MM.1S (cell line): ENCODE measurements around the gene FMO3.

Experiments used
- DNase-seq: peaks from one replicate; pipeline ENCODE4 v3.0.0-alpha.2; 2015
- H2AFZ ChIP-seq: fragments of 300-600 bp; sonication (generic); 2 replicates; pipeline ENCODE4 v1.6.0; 2016; ENCODE audit warnings: antibody characterized with exemption, low read length
- H3F3A ChIP-seq: fragments of 300-600 bp; sonication (generic); 2 replicates; pipeline ENCODE4 v1.6.1; 2016; ENCODE audit warnings: mild to moderate bottlenecking, antibody characterized with exemption, low read length, moderate library complexity, mixed read lengths; ENCODE audit not compliant: insufficient read depth
- H3K27ac ChIP-seq: fragments of 300-600 bp; sonication (generic); 2 replicates; pipeline ENCODE4 v1.5.1; 2016; ENCODE audit warnings: mild to moderate bottlenecking, low read length
- H3K27me3 ChIP-seq: fragments of 300-600 bp; sonication (generic); replicated peaks from 2 replicates; pipeline ENCODE4 v1.6.0; 2016; ENCODE audit warnings: low read length; ENCODE audit not compliant: insufficient read depth
- H3K36me3 ChIP-seq: fragments of 300-600 bp; sonication (generic); replicated peaks from 2 replicates; pipeline ENCODE4 v1.6.1; 2016; ENCODE audit warnings: mild to moderate bottlenecking, low read length, mixed read lengths; ENCODE audit not compliant: insufficient read depth
- H3K4me1 ChIP-seq: fragments of 300-600 bp; sonication (generic); 2 replicates; pipeline ENCODE4 v1.6.1; 2016; ENCODE audit warnings: low read length, mixed read lengths
- H3K4me2 ChIP-seq: fragments of 300-600 bp; sonication (generic); 2 replicates; pipeline ENCODE4 v1.6.0; 2016; ENCODE audit warnings: low read depth, low read length
- H3K4me3 ChIP-seq: fragments of 300-600 bp; sonication (generic); 2 replicates; pipeline ENCODE4 v1.5.1; 2016; ENCODE audit warnings: low read length, mixed read lengths
- H3K79me2 ChIP-seq: fragments of 300-600 bp; sonication (generic); 2 replicates; pipeline ENCODE4 v1.6.1; 2016; ENCODE audit warnings: mixed run types, low read length, mixed read lengths
- H3K9ac ChIP-seq: fragments of 300-600 bp; sonication (generic); 2 replicates; pipeline ENCODE4 v1.6.1; 2016; ENCODE audit warnings: low read length, mixed read lengths
- H3K9me2 ChIP-seq: fragments of 300-600 bp; sonication (generic); replicated peaks from 2 replicates; pipeline ENCODE4 v1.6.1; 2016; ENCODE audit warnings: mild to moderate bottlenecking, low read length, mixed read lengths; ENCODE audit not compliant: insufficient read depth
- H3K9me3 ChIP-seq: fragments of 300-600 bp; sonication (generic); replicated peaks from 2 replicates; pipeline ENCODE4 v1.6.1; 2016; ENCODE audit warnings: mild to moderate bottlenecking, low read length, mixed read lengths; ENCODE audit not compliant: insufficient read depth
- H4K20me1 ChIP-seq: fragments of 300-600 bp; sonication (generic); 2 replicates; pipeline ENCODE4 v1.6.1; 2016; ENCODE audit warnings: mild to moderate bottlenecking, low read length, moderate library complexity, mixed read lengths; ENCODE audit not compliant: insufficient read depth
- EZH2 ChIP-seq: fragments of 300-600 bp; sonication (generic); optimal IDR thresholded peaks from 2 replicates; pipeline ENCODE3; 2017; ENCODE audit warnings: low read depth, mild to moderate bottlenecking, antibody characterized with exemption, low read length, mixed read lengths
- EZH2phosphoT487 ChIP-seq: fragments of 300-600 bp; sonication (generic); IDR thresholded peaks from 2 replicates; pipeline ENCODE4 v1.6.1; 2018; ENCODE audit warnings: antibody characterized with exemption, low read length
- TF ChIP-seq, protein P1 (sequence below): fragments of 300-600 bp; sonication (generic); IDR thresholded peaks from 2 replicates; pipeline ENCODE4 v1.5.1; 2016; ENCODE audit warnings: antibody characterized with exemption, low read length, mixed read lengths

FMO3 gene

DNA sequence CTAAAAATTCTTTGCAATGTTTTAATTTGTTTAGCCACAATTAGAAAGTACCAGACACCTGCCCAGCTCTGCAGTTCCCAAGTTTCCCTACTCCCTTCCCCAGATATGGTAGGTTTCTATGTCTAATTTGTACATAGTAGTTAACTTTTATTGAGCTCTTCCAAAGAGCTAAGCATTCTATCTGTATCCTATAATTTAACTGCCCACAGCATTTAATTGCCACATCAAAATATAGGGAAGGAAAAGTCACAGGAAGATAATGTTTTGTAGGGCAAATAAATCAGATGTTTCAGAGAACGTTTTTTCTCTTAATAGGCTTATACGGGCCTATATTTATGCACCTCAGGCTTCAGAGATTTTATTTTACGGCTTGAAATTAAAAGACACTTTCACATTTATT lies 15.7 kb upstream of the FMO3 start:
- Histone ChIP-seq H3K4me3 (no peak overlapping the region), H2AFZ (no peak overlapping the region), H3F3A (no peaks in the 10 kb centered on the region), H3K27ac (no peak overlapping the region), H3K27me3 (no peaks in the 10 kb centered on the region), H3K9me2 (no peaks in the 10 kb centered on the region), H3K9ac (no peak overlapping the region), H3K36me3 (no peaks in the 10 kb centered on the region), H3K4me1 (no peaks in the 10 kb centered on the region), H4K20me1 (no peaks in the 10 kb centered on the region), H3K4me2 (no peak overlapping the region), H3K79me2 (no peaks in the 10 kb centered on the region), H3K9me3 (no peaks in the 10 kb centered on the region)
- TF ChIP-seq EZH2, result no peak
- no peak for TF ChIP-seq EZH2phosphoT487
- TF ChIP-seq, protein P1, sequence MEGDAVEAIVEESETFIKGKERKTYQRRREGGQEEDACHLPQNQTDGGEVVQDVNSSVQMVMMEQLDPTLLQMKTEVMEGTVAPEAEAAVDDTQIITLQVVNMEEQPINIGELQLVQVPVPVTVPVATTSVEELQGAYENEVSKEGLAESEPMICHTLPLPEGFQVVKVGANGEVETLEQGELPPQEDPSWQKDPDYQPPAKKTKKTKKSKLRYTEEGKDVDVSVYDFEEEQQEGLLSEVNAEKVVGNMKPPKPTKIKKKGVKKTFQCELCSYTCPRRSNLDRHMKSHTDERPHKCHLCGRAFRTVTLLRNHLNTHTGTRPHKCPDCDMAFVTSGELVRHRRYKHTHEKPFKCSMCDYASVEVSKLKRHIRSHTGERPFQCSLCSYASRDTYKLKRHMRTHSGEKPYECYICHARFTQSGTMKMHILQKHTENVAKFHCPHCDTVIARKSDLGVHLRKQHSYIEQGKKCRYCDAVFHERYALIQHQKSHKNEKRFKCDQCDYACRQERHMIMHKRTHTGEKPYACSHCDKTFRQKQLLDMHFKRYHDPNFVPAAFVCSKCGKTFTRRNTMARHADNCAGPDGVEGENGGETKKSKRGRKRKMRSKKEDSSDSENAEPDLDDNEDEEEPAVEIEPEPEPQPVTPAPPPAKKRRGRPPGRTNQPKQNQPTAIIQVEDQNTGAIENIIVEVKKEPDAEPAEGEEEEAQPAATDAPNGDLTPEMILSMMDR, result no peak
- DNase-seq, result no peak

DNA sequence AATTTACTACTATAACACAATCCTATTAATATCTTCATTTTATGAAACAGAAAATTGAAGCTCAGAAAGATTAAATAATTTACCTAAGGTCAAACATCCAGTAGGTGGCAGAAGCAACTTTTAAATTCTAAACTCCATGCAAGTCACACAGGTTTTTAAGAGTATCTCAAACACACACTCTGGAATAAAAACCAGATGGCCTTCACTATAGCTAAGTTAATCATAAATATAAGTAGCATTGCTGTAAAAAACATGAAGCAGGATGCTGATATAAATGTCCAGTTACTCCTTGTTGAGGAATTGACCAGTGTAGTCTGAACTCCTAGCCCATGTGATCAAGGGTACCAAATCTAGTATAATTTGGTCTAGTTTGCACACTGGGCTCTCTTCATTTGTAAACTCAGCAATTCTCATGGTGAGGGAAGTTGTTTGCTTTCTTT lies 9.4 kb upstream of the FMO3 start:
- no peak overlapping the region for H3K27ac ChIP-seq
- no peak overlapping the region for H3K9ac ChIP-seq
- H3K4me1 ChIP-seq, result no peaks in the 10 kb centered on the region
- no peaks in the 10 kb centered on the region for H3F3A ChIP-seq
- DNase-seq, result peak; percentile 23
- no peaks in the 10 kb centered on the region for H3K9me2 ChIP-seq
- H3K27me3 ChIP-seq, result no peaks in the 10 kb centered on the region
- TF ChIP-seq EZH2 (no peak), EZH2phosphoT487 (no peak)
- TF ChIP-seq, protein P1, result peak; percentile 53
- H3K9me3 ChIP-seq, result no peaks in the 10 kb centered on the region
- H3K4me2 ChIP-seq, result no peak overlapping the region
- H3K4me3 ChIP-seq, result no peak overlapping the region
- no peaks in the 10 kb centered on the region for H3K79me2 ChIP-seq
- no peak overlapping the region for H2AFZ ChIP-seq
- H4K20me1 ChIP-seq, result no peaks in the 10 kb centered on the region
- no peaks in the 10 kb centered on the region for H3K36me3 ChIP-seq

DNA sequence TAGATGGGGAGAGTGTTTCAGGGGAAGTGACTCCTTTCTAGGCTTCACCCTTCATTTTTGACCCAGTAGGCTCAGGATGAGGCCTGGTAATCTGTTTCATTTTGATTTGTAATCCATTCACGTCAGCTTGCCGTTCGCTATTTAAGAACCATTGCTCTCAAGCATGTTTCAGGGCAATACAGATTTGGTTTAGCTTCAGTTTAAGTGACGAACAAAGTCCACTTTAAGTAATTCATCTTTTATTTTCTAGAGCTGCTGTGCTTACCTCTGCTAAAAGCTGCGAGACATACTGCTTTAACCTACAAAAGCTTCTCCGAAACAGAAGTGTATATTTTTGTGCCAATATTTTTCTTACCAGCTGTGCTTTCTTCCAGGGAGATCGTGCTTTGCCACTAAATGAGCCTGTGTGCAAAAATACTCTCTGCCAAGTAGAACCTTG lies 8.9 kb upstream of the FMO3 start:
- H4K20me1 ChIP-seq, result no peaks in the 10 kb centered on the region
- DNase-seq, result no peak
- H3F3A ChIP-seq, result no peaks in the 10 kb centered on the region
- H3K9ac ChIP-seq, result no peak overlapping the region
- no peaks in the 10 kb centered on the region for H3K79me2 ChIP-seq
- H3K9me2 ChIP-seq, result no peaks in the 10 kb centered on the region
- no peak overlapping the region for H3K27ac ChIP-seq
- H2AFZ ChIP-seq, result no peak overlapping the region
- no peak overlapping the region for H3K4me3 ChIP-seq
- TF ChIP-seq, protein P1, result no peak
- TF ChIP-seq EZH2phosphoT487 (no peak), EZH2 (no peak)
- no peak overlapping the region for H3K4me2 ChIP-seq
- H3K36me3 ChIP-seq, result no peaks in the 10 kb centered on the region
- H3K4me1 ChIP-seq, result no peaks in the 10 kb centered on the region
- H3K27me3 ChIP-seq, result no peaks in the 10 kb centered on the region
- no peaks in the 10 kb centered on the region for H3K9me3 ChIP-seq
